Ramos (cell line): ENCODE data around the gene ACR.
"Not testable (repeated sequence)": the region's sequence is repeated elsewhere in the genome, so short reads cannot be mapped to it uniquely, and the experiment has no call there.

Experiments used
- in situ Hi-C: fragments of 300-500 bp; cut with MboI; formaldehyde crosslinking; loops from one replicate; pipeline ENCODE4 v1.14.3; 2022; ENCODE audit warnings: low sequenced_read_pairs; ENCODE audit not compliant: unreplicated experiment

Gene ACR

DNA sequence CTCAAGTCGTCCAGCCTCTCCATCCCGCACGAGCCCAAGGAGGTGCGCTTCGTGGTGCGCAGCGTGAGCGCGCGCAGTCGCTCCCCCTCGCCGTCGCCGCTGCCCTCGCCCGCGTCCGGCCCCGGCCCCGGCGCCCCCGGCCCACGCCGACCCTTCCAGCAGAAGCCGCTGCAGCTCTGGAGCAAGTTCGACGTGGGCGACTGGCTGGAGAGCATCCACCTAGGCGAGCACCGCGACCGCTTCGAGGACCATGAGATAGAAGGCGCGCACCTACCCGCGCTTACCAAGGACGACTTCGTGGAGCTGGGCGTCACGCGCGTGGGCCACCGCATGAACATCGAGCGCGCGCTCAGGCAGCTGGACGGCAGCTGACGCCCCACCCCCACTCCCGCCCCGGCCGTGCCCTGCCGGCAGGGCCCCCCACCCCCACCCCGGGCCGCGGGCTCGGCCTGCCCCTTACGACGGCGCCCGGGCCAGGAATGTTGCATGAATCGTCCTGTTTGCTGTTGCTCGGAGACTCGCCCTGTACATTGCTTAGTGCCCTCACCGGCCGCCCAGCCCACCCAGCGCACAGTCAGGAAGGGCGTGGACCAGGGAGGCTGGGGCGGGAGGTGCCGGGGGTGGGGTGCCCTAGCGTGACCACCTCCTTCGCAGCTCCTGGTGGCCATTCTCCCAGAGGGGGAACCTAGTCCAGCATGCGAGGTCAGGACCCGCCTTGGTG lies 6.9 kb upstream of the ACR start:
- in situ Hi-C loops: no loop called here

GRCh38 chr22:50731811-50732624 lies 6.0 kb upstream of the ACR start:
- in situ Hi-C loops: no loop called here

GRCh38 chr22:50732681-50733080 lies 5.3 kb upstream of the ACR start:
- in situ Hi-C loops: no loop called here

GRCh38 chr22:50733521-50734342 lies 4.3 kb upstream of the ACR start:
- in situ Hi-C loops: no loop called here

DNA sequence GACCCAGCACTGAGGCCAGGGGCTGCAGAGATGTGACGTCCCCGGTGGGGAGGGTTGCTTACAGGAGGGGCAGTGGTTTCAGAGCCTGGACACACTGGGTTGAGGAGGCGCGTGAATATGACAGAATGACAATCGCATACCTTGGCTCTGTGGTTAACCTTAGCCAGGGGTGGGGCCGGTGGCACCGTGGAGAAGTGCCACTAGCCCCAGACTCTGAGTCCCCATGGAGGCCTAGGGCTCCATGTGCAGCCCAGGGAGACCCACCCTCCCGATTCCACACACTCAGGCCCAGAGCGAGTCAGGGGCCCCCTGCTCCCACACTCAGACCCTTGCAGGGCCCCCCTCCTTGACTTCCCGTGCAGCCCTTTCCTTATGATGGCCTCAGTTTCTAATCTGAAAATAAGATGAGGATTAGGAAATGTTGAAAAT lies 3.6 kb upstream of the ACR start:
- in situ Hi-C loops: no loop called here

- in situ Hi-C loops: no loop called here
Observed at GRCh38 chr22:50734986-50735738, 2.8 kb upstream of the ACR start.

- in situ Hi-C loops: no loop called here
Observed at GRCh38 chr22:50735739-50736030, 2.3 kb upstream of the ACR start.

GRCh38 chr22:50738649-50739227 lies 734 bp downstream of the ACR start:
- in situ Hi-C loops: no loop called here

DNA sequence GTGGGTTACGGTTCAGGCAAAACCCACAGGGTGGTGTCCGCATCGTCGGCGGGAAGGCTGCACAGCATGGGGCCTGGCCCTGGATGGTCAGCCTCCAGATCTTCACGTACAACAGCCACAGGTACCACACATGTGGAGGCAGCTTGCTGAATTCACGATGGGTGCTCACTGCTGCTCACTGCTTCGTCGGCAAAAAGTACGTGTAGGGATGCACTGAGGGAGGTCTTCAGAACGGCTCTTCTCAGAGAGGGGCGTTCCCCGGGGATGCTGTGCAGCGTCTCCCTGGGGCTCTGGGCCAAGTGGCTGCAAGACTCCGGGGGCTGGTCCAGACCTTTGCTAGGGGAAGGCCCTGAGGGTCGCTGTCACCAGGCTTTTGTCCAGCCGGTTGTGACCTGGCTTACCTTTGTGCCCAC lies 1.3 kb downstream of the ACR start:
- in situ Hi-C loops: no loop called here

GRCh38 chr22:50739894-50740293 lies 1.9 kb downstream of the ACR start:
- in situ Hi-C loops: no loop called here

DNA sequence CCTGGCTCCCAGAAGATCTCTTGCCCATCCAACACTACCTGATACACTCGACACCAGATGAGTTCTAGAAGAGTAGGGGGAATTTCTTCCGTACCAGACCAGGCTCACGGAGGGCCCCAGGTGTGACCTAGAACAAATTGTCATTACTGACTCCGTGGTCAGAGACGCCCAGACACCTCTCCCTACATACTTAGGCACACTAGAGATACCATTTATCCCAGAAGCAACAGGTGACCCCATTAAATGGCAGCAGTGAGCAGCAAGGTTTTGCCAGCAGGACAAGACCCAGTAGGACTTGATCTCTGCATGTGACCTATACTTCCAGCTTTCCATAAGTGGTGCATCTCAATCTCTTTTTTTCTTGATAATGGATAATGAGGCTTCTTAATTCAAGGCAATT lies 2.7 kb downstream of the ACR start:
- in situ Hi-C loops: not testable (repeated sequence)

DNA sequence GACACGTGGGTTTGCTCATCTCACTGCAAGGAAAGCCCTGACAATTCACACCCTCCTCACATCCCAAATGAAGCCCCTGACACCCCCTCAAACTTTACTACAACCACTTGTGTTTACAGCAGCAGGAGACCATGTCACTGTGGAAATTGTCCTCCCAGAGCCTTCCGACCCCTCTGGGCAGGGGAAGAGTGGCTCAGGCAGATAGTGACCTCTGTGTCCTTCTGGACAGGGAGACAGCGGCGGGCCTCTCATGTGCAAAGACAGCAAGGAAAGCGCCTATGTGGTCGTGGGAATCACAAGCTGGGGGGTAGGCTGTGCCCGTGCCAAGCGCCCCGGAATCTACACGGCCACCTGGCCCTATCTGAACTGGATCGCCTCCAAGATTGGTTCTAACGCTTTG lies 6.4 kb downstream of the ACR start:
- in situ Hi-C loops: not testable (repeated sequence)

DNA sequence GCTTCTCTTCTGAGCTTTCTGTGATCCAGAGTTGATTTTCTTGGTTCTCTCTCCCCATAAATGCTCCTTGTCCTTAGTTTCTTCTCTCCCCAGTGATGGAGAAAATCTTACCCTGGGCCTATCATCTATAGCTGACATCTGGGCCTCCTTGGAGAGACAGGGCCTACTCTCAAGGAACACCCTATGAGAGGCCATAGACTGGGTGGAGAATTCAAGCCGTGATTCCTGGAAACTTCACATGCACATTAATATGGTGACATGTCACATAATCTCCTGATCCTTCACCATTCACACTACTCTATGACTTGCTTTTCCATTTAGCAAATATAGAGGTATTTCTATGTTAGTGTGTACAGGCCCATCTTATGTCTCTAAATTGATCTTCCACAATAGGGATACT lies 9.5 kb downstream of the ACR start:
- in situ Hi-C loops: not testable (repeated sequence)

- in situ Hi-C loops: not testable (repeated sequence)
Observed at GRCh38 chr22:50748630-50749029, 10.6 kb downstream of the ACR start.

- in situ Hi-C loops: not testable (repeated sequence)
Observed at GRCh38 chr22:50749302-50750074, 11.5 kb downstream of the ACR start.

DNA sequence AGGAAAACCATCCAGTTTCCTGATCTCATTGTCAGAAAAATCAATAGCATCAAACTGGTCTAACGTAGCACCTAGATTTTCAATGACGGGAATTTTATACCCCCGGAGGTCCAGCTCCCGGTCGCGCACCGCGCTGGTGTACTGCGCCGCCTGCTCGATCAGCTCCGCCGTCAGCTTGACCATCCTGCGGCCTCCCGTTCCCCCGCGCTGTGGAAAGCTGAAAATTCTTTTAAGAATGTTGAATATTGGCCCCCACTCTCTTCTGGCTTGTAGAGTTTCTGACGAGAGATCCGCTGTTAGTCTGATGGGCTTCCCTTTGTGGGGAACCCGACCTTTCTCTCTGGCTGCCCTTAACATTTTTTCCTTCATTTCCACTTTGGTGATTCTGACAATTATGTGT lies 17.2 kb downstream of the ACR start:
- in situ Hi-C loops: not testable (repeated sequence)

- in situ Hi-C loops: not testable (repeated sequence)
Observed at GRCh38 chr22:50756406-50756805, 18.4 kb downstream of the ACR start.

DNA sequence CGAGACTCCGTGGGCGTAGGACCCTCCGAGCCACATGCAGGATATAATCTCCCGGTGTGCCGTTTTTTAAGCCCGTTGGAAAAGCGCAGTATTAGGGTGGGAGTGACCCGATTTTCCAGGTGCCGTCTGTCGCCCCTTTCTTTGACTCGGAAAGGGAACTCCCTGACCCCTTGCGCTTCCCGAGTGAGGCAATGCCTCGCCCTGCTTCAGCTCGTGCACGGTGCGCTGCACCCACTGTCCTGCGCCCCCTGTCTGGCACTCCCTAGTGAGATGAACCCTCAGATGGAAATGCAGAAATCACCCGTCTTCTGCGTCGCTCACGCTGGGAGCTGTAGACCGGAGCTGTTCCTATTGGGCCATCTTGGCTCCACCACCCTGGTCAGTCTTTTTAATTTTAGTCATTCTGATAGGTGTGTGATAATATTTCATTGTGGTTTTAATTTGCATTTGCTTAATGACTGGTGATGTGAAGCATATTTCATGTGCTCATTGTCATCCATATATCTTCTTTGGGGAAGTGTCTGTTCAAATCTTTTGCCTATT lies 19.0 kb downstream of the ACR start:
- in situ Hi-C loops: not testable (repeated sequence)
